ENCODE data around the gene TOR3A.
A peak's percentile ranks its signal among the peaks of the same experiment; 100 is the strongest.
"Not testable (repeated sequence)": the region's sequence is repeated elsewhere in the genome, so short reads cannot be mapped to it uniquely, and the experiment has no call there.

Gene TOR3A
- 26.3 to 46.7 reads per million in 2 donors for total RNA-seq

- DNase-seq, result peak; percentile 63
Observed at GRCh38 chr1:179081687-179082332, at the start of gene TOR3A. Gene TOR3A, plus strand, starts transcription at chr1:179082070. Its CDS starts 59 bp downstream, at chr1:179082129.

- no peak for DNase-seq
Observed at GRCh38 chr1:179034720-179035119, 47.1 kb upstream of the TOR3A start.

GRCh38 chr1:179036844-179037465 lies 44.9 kb upstream of the TOR3A start:
- DNase-seq, result no peak

GRCh38 chr1:179038528-179039281 lies 43.2 kb upstream of the TOR3A start:
- DNase-seq, result no peak

- not testable (repeated sequence) for DNase-seq
Observed at GRCh38 chr1:179039502-179040174, 42.2 kb upstream of the TOR3A start.

- DNase-seq, result not testable (repeated sequence)
Observed at GRCh38 chr1:179040175-179040551, 41.7 kb upstream of the TOR3A start.

- DNase-seq, result no peak
Observed at GRCh38 chr1:179042087-179042486, 39.8 kb upstream of the TOR3A start.

- no peak for DNase-seq
Observed at GRCh38 chr1:179042700-179043099, 39.2 kb upstream of the TOR3A start.

- no peak for DNase-seq
Observed at GRCh38 chr1:179043266-179043665, 38.6 kb upstream of the TOR3A start.

- DNase-seq, result no peak
Observed at GRCh38 chr1:179043907-179044306, 38.0 kb upstream of the TOR3A start.

- DNase-seq, result no peak
Observed at GRCh38 chr1:179046808-179047635, 34.8 kb upstream of the TOR3A start.

- DNase-seq, result no peak
Observed at GRCh38 chr1:179047636-179047997, 34.3 kb upstream of the TOR3A start.

- DNase-seq, result no peak
Observed at GRCh38 chr1:179048339-179049124, 33.3 kb upstream of the TOR3A start.

GRCh38 chr1:179052776-179053175 lies 29.1 kb upstream of the TOR3A start:
- DNase-seq, result no peak

- DNase-seq, result no peak
Observed at GRCh38 chr1:179053486-179053885, 28.4 kb upstream of the TOR3A start.

GRCh38 chr1:179055937-179056336 lies 25.9 kb upstream of the TOR3A start:
- DNase-seq, result no peak

- no peak for DNase-seq
Observed at GRCh38 chr1:179058487-179059483, 23.1 kb upstream of the TOR3A start.

- no peak for DNase-seq
Observed at GRCh38 chr1:179061360-179062282, 20.2 kb upstream of the TOR3A start.

GRCh38 chr1:179066471-179066870 lies 15.4 kb upstream of the TOR3A start:
- DNase-seq, result no peak

Data from T-helper 9 cell (primary cell).